ENCODE results near the gene NUSAP1.
"Not testable (repeated sequence)": the region's sequence is repeated elsewhere in the genome, so short reads cannot be mapped to it uniquely, and the experiment has no call there.

Gene NUSAP1

GRCh38 chr15:41333026-41333562 lies 413 bp downstream of the NUSAP1 start:
- DNase-seq (ENCODE audit: low read depth), result peak; percentile 4

- no peak for DNase-seq (ENCODE audit: low read depth)
These were observed 1.8 kb downstream of the NUSAP1 start for GRCh38 chr15:41334293-41335120.

- no peak for DNase-seq (ENCODE audit: low read depth)
These were observed 3.9 kb downstream of the NUSAP1 start for GRCh38 chr15:41336549-41336948.

- DNase-seq (ENCODE audit: low read depth), result no peak
These were observed 4.4 kb downstream of the NUSAP1 start for GRCh38 chr15:41337047-41337446.

GRCh38 chr15:41337631-41338522 lies 5.2 kb downstream of the NUSAP1 start:
- DNase-seq (ENCODE audit: low read depth), result no peak

- DNase-seq (ENCODE audit: low read depth), result no peak
These were observed 7.6 kb downstream of the NUSAP1 start for GRCh38 chr15:41340189-41340695.

- DNase-seq (ENCODE audit: low read depth), result no peak
These were observed 8.8 kb downstream of the NUSAP1 start for GRCh38 chr15:41341519-41341918.

- no peak for DNase-seq (ENCODE audit: low read depth)
These were observed 14.6 kb downstream of the NUSAP1 start for GRCh38 chr15:41347236-41347635.

GRCh38 chr15:41350057-41350717 lies 17.5 kb downstream of the NUSAP1 start:
- DNase-seq (ENCODE audit: low read depth), result no peak

GRCh38 chr15:41354371-41354770 lies 21.7 kb downstream of the NUSAP1 start:
- DNase-seq (ENCODE audit: low read depth), result no peak

GRCh38 chr15:41367418-41367817 lies 34.7 kb downstream of the NUSAP1 start:
- DNase-seq (ENCODE audit: low read depth), result no peak

- DNase-seq (ENCODE audit: low read depth), result no peak
These were observed 45.3 kb downstream of the NUSAP1 start for GRCh38 chr15:41377978-41378377.

- not testable (repeated sequence) for DNase-seq (ENCODE audit: low read depth)
These were observed 51.5 kb downstream of the NUSAP1 start for GRCh38 chr15:41383974-41384749.

GRCh38 chr15:41387646-41388045 lies 55.0 kb downstream of the NUSAP1 start:
- no peak for DNase-seq (ENCODE audit: low read depth)

GRCh38 chr15:41392659-41393058 lies 60.0 kb downstream of the NUSAP1 start:
- DNase-seq (ENCODE audit: low read depth), result no peak

GRCh38 chr15:41394924-41395323 lies 62.2 kb downstream of the NUSAP1 start:
- DNase-seq (ENCODE audit: low read depth), result no peak

- no peak for DNase-seq (ENCODE audit: low read depth)
These were observed 63.4 kb downstream of the NUSAP1 start for GRCh38 chr15:41396111-41396510.

- DNase-seq (ENCODE audit: low read depth), result no peak
These were observed 69.2 kb downstream of the NUSAP1 start for GRCh38 chr15:41401904-41402267.

- DNase-seq (ENCODE audit: low read depth), result no peak
These were observed 74.7 kb downstream of the NUSAP1 start for GRCh38 chr15:41407341-41407740.

- DNase-seq (ENCODE audit: low read depth), result peak; percentile 52
These were observed 75.6 kb downstream of the NUSAP1 start for GRCh38 chr15:41408234-41408641.

GRCh38 chr15:41411031-41411430 lies 78.3 kb downstream of the NUSAP1 start:
- DNase-seq (ENCODE audit: low read depth), result no peak
